ENCODE data around the gene SFSWAP.

Gene SFSWAP

DNA sequence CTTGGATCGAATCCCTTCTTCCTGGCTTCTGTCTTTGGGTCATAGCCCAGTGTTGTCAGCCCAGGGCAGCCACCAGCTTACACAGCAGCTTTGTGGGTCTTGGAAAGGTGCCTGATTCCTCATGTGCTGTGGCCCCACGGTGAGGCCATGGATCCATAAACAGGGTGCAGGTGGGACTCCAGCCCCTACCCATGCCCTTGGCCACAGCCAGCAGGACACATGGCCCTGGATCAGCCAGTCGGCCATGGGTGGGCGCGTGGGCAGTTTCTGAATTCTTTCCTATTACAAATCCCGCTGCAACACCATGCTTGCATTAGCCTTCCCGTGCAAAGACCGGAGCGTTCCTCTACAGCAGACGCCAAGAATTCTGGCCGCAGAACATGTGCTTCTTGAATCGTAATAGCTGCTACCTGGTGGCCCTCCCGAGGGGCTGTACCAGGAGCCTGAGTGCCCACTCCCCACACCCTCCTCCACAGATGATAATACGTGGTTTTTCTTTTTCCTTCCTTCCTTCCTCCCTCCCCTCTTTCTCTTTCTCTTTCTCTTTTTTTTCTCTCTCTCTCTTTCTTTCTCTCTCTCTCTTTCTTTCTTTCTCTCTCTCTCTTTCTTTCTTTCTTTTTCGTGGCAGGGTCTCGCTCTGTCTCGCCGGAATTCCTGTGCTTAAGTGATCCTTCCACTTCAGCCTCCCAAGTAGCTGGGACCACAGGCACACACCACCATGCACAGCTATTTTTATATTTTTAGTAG lies 114.4 kb downstream of the SFSWAP start:
- no peak for DNase-seq

DNA sequence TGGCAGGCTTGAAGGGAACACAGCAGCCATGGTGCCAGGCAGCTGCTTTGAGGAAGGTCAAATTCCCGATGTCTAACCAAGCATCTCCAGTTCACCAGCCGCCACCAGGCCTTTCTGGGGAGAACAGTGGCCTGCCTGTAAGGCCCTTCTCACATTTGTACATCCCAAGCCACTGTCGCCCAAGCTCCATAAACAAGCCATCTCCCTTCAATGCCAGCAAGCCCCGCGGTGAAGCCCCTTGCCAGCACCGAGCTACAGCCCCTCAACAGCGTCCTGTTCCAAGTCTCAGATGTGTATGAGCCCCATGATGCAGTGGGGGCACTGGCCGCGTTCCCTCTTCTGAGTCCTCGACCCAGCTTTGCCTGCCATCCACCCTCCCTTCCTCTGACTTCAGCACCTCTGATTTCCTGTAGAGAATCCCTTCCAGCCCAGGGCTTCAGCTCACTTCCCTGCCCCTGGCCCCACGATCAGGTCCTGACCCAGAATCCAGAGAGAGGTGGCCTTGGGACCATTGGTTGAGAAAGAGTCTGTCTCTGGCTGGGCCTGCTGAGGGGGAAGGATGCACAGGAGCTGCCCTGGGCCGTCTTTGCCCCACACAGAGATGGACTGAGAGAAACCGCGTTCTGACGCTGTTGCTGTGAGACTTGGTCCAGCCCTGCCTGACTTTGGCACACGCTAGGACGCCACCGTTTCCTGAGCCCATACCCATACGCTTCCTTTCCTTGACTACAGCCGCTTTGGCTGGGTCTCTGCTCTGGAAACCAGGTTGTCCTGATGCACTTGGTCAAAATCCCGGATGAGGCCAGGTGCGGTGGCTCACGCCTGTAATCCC lies 115.4 kb downstream of the SFSWAP start:
- DNase-seq = no peak

DNA sequence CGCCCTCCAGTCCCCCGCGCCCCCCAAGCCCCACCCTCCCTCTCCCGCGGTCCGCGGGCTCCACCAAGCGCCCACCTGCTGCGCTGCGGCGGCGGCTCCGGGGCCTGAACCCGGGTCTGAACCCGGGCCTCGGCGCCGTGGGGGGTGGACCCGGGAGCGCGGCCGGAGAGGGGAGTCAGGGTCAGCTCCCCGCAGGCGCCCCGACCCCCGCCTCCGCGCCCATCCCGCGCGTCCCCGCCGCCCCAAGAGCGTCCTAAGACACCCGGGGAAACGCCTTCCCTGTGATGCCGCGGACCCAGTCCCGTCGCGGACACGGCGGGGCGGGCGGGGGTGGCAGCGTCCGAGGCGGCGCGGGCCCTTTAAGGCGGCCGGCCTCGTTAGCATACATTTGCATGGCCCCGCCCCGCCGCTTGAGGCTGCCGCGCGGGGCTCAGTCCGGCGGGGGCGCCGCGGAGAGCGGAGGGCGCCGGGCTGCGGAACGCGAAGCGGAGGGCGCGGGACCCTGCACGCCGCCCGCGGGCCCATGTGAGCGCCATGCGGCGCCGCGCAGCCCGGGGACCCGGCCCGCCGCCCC lies 117.2 kb downstream of the SFSWAP start, which contains the start of gene MMP17:
TSS of gene MMP17 (plus strand) at position 433 of the 574 bp plus-strand sequence. CDS start at position 535, 102 bp downstream.
- DNase-seq = no peak

DNA sequence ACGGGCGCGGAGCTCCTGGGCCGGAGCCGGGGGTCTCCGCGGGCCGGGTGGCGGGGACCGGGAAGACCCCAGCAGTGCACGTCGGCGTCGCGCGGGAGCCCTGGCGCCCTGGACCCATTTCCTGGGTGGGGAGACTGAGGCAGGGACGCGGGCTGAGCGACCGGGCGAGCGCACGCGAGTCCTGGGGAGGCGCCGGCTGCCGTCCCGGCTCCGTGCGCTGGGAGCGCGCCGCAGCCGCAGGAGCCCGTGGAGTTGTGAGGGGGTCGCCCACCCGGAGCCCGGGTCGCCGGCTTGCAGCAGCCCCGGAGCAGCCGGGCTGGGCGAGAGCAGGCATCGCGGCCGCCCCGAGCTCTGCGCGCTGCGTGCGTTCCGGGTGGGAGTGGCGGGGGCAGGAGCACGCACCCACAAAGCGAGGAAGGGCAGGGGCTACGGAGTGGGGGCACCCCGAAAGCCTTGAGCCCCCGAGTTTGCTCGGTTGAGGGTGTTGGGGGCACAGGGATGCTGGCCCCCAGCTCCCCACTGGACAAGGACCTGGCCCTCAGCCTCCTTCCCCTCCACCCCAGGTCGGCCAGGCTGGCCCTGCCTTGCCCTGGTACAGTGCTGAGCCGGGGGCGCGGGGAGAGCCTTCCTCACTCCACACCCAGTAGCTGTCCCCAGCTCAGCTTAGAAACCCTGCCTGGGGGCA lies 117.9 kb downstream of the SFSWAP start:
- DNase-seq = no peak

DNA sequence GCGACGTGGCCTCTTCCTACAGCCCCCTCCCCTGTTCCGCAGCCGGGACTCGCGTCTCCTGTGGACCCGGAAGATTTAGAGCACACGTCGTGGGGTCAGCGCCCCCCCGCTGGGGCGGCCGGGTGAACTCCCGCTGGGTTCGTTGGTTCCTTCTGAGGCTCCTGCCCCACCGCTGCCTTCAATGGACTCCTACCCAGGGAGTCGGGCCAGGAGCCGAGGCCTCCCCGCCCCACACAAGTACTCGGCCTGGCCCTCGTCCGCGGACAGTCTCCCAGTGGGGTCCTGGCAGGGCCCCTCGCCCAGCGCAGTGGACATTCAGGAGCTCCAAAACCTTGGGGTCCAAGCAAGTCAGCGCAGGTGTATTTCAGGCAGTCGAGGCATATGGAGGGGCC lies 118.5 kb downstream of the SFSWAP start:
- no peak for DNase-seq

DNA sequence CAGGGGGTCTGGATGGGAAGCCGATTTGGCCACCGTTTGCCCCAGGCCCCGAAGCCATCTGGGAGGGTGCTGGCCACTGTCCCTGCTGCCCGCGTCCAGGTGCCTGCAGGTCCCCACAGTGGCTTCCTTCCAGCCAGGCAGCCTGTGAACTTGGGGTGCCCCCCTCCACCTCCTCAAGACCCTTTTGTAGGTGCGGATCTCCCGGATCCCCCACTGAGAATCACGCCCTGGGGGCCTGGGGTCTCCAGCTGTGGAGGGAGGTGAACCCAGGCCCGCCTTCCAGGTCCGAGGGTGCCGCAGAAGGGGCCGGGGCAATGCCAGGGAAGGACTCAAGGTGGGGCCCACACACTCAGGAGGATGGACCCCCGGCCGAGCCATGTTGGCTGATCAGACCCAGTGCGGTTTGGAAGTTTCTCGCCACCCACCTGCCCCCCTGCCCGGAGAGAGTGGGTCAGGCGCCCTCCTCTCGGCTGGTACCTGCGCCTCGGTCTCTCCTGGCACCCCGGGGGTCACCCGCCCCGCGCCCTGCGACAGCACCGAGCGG lies 119.0 kb downstream of the SFSWAP start:
- DNase-seq = no peak

DNA sequence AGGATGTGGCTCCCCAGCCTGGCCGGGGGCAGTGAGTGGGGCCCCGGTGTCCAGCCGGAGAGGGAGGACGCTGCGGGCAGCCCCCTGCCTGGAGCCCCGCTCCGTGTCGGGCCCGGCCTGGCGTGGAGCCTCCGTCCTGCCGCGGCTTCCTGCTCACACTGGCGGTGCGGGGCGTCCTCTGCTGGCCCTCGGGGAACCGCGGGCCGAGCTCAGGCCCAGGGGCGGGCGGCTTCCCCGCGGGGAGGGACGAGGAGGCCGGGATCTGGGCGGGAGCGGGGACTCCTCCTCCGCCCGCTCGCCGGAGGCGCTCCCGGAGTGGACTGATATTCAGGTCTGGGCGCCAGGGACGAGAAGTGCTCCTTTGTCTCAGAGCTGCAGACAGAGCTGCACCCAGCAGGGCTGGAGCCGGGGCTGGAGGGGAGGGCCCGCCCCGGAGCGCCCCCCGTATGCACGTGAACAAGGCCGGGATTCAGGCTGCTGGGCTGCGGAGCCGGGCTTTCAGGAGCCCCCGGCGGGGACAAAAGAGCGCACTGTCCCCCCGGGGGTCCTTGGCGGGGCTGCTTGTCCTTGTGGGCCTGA lies 119.5 kb downstream of the SFSWAP start:
- DNase-seq = no peak

DNA sequence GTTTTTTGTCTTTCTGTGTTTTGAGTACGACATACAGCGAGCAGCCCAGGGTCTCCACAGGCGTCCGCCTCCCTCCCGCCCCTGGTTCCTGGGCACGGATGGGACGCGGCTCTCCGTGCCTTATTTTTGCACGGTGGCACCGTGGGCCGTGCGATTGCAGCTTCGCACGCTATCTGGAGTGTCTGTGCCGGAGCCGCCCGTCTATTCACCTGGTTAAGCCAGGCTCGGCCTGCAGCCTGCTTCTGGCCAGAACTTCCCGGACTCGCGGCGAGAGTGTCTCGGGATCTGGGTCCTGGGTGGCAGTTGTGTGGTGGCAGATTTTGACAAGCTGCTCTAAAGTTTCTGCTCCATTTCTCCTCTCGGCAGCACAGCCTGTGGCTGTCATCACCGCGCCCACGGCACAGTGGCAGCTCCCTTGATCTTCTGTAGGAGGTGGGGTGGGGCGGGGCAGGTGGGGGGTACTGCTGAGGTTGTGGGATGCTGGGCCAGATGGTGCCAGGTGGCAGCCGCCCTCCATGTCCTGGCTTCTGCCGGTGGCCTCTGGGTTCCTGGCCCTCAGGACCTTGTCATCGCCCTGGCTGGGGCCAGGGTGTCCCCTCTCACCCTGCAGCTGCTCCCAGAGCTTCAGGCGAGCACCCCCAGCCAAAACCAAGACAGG lies 120.2 kb downstream of the SFSWAP start:
- DNase-seq = no peak

DNA sequence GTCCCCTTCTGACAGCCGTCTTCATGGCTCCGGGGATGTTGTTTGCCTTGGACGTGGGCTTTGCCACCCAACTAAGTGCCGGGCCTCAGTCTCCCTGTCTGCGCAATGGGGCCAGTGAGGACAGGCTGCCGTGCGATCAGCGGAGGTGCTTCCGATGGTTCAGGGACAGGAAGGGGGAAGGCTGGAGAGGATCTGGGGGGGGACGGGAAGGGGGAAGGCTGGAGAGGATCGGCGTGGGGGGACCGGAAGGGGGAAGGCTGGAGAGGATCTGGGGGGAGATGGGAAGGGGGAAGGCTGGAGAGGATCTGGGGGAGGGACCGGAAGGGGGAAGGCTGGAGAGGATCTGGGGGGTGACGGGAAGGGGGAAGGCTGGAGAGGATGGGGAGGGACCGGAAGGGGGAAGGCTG lies 120.7 kb downstream of the SFSWAP start:
- no peak for DNase-seq

DNA sequence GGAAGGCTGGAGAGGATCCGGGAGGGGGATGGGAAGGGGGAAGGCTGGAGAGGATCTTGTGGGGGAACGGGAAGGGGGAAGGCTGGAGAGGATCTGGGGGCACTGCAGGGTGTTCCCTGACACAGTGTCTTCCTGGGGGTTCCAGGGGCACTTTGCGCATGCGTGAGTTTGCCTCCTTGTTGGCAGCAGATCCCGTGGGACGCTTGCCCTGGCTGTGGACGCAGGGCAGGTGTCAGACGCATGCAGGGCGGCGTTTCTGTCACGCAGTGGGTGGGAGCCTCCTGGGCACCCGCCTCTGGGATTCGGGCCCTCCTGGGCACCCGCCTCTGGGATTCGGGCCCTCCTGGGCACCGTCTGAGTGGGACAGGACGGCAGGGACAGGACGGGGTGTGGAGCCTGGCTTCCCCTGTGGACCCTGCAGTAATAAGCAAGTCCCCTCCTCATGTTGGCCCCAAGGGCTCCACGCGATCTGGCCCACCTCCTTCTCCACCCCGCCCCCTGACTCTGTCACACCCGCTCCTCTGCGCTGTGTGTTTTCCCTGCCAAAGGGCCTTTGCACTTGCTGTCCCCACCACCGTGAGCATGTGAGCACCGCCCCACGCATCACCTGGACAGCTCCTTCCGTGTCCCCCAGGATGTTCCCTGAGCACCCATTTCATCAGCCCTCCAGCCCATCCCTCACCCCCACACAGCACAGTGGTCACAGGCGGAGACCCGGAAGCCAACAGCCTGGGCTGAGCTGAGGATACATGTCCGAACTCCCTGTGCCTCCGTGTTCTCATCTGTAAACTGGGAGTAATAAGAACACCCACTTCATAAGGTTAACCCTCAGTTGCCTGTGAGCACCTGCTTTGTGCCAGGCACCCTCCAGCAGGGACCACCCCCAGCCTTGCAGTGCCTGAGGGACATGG lies 121.7 kb downstream of the SFSWAP start:
- no peak for DNase-seq

DNA sequence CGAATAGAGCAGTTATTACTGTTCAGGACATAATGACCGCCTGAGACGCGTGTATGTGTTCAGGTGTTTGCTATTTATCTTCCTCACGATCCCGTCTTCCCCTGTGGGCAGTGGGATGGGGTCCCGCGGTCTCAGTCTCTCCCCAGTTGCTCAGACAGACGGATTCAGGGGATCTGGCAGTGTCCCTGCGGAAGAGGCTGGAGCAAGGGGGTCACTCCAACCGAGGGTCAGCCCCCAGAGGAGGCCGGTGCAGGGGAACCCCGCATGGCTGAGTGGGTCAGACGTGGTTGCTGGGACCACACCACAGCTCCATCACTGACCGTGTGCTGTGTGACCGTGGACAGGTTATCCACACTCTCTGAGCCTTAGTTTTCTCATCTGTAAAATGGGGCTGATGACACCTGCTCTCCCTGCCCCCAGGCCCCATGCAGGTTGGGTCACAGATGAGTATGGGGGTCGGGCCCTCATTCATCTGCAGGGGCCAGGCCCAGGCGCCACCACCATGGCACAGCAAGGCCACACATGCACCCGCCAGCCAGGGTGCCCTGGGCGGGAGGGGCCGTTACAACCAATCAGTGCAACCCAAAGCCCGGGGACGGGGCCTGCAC lies 122.5 kb downstream of the SFSWAP start:
- no peak for DNase-seq

DNA sequence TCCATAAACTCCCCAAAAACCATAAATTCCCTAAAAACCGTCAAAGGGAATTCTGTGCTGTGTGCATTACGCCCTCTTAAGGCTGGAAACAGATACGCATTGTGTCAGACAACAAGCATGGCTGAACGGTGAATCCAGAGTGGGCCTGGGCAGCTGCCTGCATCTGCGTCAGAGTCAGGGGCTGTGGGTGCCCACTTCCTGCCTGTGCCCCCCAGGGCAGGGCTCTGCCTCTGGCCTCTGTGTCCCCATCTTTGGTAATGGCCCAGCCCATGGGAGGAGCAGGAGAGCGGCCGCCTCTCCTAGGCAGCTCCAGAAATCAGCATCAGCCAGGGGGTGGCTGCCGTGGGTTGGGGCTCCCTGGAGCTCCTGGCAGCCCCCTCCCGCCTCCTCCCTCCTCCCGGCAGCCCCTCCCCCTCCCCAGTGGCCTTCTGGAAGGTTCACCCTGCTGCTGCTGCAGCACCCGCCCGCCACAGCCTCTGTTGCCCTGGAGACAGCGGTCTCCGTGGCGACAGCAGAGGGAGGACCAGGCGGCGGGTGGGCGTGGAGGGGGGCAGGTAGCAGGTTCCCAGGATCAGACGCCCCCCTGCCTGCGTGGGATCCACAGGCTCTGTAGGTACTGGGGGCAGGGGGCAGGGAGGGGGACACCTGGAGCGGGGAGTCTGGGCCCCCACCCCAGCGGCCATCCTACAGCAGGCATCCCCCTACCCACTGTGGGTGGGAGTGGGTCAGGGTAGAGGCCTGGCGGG lies 123.2 kb downstream of the SFSWAP start:
- peak in 1 of 2 experiments; percentile 18 for DNase-seq

DNA sequence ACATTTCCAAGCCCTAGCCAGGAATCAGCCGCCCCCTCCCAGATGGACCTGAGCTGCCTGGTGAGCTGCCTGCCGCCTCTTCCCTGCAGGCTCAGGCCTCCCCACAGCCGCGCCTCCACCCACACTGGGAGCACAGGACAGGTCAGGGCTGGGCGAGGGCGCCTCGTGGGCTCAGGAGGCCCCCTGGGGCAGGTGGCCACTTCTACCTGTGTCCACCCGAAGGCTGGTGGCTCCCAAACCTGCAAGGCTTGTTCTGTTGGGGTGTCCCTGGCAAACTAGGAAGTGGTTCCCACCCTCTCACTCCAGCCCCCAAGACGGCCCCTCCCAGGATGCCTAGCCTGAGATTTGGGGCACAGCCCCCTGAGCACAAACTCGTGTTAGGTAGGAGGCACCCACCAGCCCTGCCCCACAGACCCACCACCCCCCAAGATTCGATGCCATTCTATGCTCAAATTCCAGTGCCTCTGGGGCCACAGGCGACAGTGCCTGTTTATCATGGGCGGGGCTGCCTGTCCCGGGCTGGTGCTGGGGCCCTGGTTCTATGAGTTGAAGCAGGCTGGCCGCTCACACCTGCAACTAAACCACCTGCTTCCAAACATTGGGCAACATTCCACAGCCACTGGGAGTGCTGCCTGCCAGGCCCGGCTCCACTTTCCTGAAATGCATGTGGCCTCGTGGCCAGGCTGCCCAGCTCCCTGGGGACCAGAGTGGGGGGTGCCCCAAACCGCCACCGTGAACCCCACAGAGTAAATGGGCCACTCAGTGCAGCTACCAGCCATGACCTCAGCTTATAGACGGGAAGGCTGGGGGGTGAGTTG lies 124.1 kb downstream of the SFSWAP start:
- DNase-seq = no peak

DNA sequence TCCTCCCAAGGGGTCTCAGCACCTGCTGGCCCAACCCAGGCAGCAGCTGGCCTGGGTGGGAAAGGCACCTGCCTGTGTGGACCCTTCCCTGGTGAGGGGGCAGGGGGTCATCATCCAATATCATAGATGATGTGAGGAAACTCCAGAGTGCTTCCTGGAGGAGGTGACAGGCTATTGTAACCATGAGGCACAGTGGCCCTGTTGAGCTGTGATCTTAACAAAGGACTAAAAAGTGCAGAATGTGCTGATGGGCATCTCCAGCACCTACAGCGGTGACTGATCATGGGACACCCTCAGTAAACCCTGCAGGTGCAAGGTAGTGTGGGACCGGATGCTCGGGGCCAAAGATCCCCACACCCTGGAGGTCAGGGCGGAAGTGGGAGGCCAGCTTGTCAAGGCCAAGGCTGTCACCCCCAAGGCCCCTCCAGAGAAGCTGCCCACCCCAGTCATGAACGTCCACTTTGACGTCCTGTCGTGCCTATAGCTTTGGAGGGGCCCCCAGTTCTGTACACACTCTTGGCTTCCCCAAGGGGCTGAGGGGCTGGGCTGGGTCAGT lies 124.8 kb downstream of the SFSWAP start:
- no peak for DNase-seq

DNA sequence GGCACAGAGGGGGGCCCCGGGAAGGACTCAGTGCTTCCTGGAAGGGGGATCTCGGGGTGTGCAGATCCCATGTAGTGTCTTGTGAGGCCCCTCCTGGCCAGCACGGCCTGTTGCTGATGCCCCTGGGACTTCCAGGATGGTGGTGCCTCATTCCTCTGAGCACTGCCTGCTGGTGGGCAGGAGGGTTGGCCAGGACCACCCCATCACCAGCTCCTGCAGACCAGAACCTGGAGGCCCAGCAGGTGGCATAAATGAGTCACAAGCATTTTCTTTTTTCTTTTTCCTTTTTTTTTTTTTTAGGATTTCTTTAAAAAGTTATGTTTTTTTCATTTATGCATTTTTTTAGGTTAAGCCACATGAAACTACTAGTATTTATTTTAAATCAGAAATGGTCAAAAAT lies 125.3 kb downstream of the SFSWAP start:
- DNase-seq = no peak

DNA sequence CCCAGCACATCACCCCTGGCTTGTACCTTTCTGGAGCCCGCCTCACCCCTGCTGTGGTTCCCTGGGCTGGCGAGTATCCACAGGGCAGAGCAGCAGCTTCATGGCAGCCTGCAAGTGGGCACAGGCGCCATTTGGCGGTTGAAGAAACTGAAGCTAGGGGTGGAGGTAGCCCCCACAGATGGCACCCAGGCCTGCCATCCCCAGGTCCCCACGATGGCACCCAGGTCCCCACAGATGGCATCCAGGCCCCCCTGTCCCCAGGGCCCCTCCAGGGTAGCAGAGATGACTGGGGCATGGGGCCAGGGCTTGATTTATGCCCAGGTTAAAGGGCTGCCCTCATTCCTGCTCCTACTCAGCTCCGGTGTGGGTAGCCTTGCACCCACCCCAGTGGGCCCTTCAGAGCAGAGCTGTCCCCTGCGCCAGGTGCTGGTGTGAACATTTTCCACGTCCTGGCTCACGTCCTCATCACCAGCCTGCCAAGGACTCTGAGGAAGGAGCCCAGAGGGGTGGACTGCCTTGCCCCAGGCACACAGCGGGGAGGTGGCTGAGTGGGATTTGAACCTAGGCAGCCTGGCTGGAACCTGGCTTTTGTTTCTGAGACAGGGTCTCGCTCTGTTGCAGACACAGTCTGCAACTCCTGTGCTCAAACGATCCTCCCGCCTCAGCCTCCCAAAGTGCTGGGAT lies 126.0 kb downstream of the SFSWAP start:
- no peak for DNase-seq

DNA sequence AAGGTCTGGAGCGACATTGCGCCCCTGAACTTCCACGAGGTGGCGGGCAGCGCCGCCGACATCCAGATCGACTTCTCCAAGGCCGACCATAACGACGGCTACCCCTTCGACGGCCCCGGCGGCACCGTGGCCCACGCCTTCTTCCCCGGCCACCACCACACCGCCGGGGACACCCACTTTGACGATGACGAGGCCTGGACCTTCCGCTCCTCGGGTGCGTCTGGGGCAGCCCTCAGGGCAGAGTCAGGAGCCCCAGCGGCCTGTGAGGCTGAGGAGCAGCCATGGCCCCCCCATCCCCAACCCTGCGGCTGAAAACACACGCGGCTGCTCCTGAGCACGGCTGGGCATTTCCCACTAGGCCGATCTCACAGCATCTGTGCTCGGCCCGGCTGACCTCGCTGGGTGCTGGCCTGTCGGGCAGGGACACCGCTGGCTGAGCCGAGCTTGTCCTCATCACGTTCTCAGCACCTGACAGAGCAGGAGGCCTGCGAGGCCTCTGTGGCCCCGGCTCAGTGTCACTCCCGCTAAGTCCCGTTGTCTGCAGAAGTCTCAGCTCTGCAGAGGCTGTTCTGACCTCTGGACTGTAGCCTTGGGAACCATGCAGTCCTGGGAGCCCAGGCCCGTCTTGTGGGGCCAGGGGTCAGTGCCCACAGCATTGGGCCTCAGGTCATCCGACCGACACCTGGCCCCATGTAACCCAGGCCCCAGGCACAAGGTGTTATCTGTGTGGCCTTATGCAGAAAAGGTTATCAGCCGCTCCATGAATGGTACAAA lies 129.9 kb downstream of the SFSWAP start:
- no peak for DNase-seq

Data from NCI-H446 (cell line).